ENCODE data around the gene MRPL10. TPM values are rescaled to one million over a fixed set of nuclear protein-coding genes. Genes with fewer than 3 reads are reported as not detected.

MRPL10 gene
- total RNA-seq, 2 donors from 2014 or later: 56.3 to 65.3 TPM

DNA sequence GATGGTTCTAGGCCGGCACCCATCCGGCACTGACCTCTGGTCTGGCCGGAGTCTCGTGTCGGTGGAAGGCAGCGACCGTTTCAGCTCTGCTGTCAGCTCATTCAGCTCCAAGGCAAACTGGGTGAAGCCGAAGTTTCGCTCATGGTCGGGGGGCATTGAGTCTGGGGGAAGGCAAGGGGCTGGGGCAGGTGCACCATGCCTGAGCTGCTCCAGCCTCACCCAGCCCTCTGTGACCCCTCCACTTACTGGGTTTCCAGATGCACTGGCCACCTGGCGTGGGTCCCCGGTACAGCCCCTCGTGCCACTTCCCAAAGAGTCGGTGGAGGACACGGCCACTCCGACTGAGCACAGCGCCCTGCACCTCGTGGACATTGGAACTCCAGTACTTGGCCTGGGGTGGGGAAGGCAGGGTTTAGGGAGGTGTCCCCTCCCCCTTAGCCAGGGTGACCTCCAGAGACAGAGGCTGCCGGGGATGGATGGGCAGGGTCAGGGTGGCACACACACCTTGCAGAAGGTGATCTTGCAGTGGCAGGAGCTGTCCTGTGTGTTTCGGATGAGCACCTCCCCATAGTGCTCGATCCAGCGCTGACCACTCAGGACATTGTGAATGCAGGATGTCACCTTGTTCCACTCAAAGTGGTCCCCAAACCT is 22.4 kb downstream of the MRPL10 start:
- peaks cover 1% of the 10 kb centered on the region for H3K27me3 Mint-ChIP-seq (ENCODE audit: insufficient read depth)
- H3K36me3 Mint-ChIP-seq (ENCODE audit: low read depth): peaks cover 14% of the 10 kb centered on the region
- Histone ChIP-seq H3K4me3 (ENCODE audit: low read length) (no peak overlapping the region), H3K9me3 (ENCODE audit: control insufficient read depth, low read length) (no peaks in the 10 kb centered on the region), H3K4me1 (ENCODE audit: control insufficient read depth, insufficient read depth, low read length) (no peaks in the 10 kb centered on the region), H3K27me3 (ENCODE audit: control insufficient read depth, insufficient read depth, low read length, poor library complexity, severe bottlenecking) (no peaks in the 10 kb centered on the region), H3K9ac (ENCODE audit: extremely low read depth, low read length, poor library complexity, severe bottlenecking) (no peak overlapping the region), H3K27ac (ENCODE audit: low read depth, low read length) (no peak overlapping the region), H3K36me3 (ENCODE audit: control insufficient read depth, insufficient read depth, low read length) (peaks cover 12% of the 10 kb centered on the region)
- no peak overlapping the region for H3K4me3 Mint-ChIP-seq
- no peak overlapping the region for H3K27ac Mint-ChIP-seq
- peak; percentile 20 for DNase-seq
- TF ChIP-seq, protein P1, sequence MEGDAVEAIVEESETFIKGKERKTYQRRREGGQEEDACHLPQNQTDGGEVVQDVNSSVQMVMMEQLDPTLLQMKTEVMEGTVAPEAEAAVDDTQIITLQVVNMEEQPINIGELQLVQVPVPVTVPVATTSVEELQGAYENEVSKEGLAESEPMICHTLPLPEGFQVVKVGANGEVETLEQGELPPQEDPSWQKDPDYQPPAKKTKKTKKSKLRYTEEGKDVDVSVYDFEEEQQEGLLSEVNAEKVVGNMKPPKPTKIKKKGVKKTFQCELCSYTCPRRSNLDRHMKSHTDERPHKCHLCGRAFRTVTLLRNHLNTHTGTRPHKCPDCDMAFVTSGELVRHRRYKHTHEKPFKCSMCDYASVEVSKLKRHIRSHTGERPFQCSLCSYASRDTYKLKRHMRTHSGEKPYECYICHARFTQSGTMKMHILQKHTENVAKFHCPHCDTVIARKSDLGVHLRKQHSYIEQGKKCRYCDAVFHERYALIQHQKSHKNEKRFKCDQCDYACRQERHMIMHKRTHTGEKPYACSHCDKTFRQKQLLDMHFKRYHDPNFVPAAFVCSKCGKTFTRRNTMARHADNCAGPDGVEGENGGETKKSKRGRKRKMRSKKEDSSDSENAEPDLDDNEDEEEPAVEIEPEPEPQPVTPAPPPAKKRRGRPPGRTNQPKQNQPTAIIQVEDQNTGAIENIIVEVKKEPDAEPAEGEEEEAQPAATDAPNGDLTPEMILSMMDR (conservative IDR thresholded peaks at IDR 0.05): no peak
- WGBS, 2 experiments (ENCODE audit: insufficient coverage in 1 of 2, insufficient read length in 1 of 2): 92 to 94% methylated on average over 10 to 22 of the region's 22 CpGs
- peaks cover 2% of the 10 kb centered on the region for H3K4me1 Mint-ChIP-seq
- no peaks in the 10 kb centered on the region for H3K9me3 Mint-ChIP-seq

DNA sequence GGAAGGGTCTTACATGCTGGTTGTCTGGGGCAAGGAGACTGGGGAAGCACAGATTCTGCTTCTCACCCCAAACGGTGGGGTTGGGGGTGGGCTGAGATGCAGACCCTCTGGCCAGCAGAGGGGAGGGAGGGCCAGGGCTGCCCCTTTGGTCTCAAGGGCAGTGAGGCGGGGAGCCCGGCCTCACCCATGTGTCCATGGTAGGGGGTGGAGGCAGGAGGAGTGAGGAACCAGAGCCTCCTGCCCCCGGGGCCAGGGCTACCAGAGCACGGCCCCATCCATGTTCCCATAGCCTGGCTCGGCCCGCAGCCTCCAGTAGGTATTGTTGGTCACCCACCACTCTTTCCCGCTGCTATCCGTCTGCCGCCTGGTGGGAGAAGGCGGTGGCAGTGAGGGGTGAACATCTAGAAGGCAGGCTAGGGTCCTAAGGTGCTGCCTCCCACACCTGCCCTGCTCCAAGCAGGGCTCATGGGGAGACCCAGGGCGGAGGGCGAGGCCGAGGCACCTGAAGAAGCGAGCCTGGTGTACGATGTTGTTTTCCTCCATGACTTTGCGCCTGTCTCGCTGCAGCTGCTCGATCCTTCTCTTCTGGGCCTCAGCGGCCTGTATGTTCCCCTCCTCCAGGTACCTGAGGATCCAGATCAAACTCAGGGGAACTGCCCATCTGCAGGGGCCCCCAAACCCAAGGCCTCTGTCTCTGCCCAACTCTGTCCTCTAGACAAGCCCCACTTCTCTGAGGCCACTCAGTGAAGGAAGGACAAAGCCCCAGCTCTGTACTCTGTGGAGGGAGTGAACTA is 23.1 kb downstream of the MRPL10 start:
- TF ChIP-seq, protein P1 (conservative IDR thresholded peaks at IDR 0.05): no peak
- no peaks in the 10 kb centered on the region for H3K27me3 ChIP-seq (ENCODE audit: control insufficient read depth, insufficient read depth, low read length, poor library complexity, severe bottlenecking)
- no peaks in the 10 kb centered on the region for H3K4me1 ChIP-seq (ENCODE audit: control insufficient read depth, insufficient read depth, low read length)
- H3K36me3 Mint-ChIP-seq (ENCODE audit: low read depth): peaks cover 14% of the 10 kb centered on the region
- DNase-seq: peak; percentile 36
- no peak overlapping the region for H3K4me3 ChIP-seq (ENCODE audit: low read length)
- H3K36me3 ChIP-seq (ENCODE audit: control insufficient read depth, insufficient read depth, low read length): peaks cover 12% of the 10 kb centered on the region
- no peaks in the 10 kb centered on the region for H3K9me3 ChIP-seq (ENCODE audit: control insufficient read depth, low read length)
- peaks cover 2% of the 10 kb centered on the region for H3K4me1 Mint-ChIP-seq
- H3K27me3 Mint-ChIP-seq (ENCODE audit: insufficient read depth): peaks cover 3% of the 10 kb centered on the region
- 89 to 97% methylated on average over 10 to 20 of the region's 20 CpGs for WGBS, 2 experiments (ENCODE audit: insufficient coverage in 1 of 2, insufficient read length in 1 of 2)
- no peaks in the 10 kb centered on the region for H3K9me3 Mint-ChIP-seq
- no peak overlapping the region for H3K4me3 Mint-ChIP-seq
- no peak overlapping the region for H3K9ac ChIP-seq (ENCODE audit: extremely low read depth, low read length, poor library complexity, severe bottlenecking)
- H3K27ac ChIP-seq (ENCODE audit: low read depth, low read length): no peak overlapping the region
- H3K27ac Mint-ChIP-seq: no peak overlapping the region

DNA sequence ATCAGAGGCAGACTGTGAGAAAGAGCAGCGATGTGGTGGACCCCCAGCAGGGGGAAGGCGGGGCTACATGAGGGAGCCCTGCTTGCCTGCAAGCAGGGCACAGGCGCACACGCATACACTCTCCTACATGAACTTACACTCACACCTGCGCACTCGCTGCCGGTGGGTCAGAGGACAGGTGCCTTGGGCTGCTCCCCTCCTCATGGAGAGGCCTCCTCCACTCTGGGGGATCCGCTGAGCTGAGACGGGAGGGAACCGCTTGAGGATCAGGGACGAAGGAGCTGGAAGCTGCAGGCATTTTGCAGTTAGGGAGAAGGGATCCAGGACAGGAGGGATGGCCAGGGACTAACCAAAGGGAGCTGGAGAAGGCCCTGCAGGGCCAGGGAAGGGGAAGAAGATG is 23.9 kb downstream of the MRPL10 start:
- Mint-ChIP-seq H3K4me1 (peaks cover 2% of the 10 kb centered on the region), H3K4me3 (no peak overlapping the region), H3K27me3 (ENCODE audit: insufficient read depth) (peaks cover 3% of the 10 kb centered on the region), H3K36me3 (ENCODE audit: low read depth) (peaks cover 14% of the 10 kb centered on the region), H3K9me3 (no peaks in the 10 kb centered on the region), H3K27ac (no peak overlapping the region)
- no peaks in the 10 kb centered on the region for H3K27me3 ChIP-seq (ENCODE audit: control insufficient read depth, insufficient read depth, low read length, poor library complexity, severe bottlenecking)
- H3K9ac ChIP-seq (ENCODE audit: extremely low read depth, low read length, poor library complexity, severe bottlenecking): no peak overlapping the region
- peak; percentile 38 for DNase-seq
- TF ChIP-seq, protein P1 (conservative IDR thresholded peaks at IDR 0.05): no peak
- peaks cover 12% of the 10 kb centered on the region for H3K36me3 ChIP-seq (ENCODE audit: control insufficient read depth, insufficient read depth, low read length)
- no peaks in the 10 kb centered on the region for H3K9me3 ChIP-seq (ENCODE audit: control insufficient read depth, low read length)
- 87 to 94% methylated on average over 3 to 10 of the region's 11 CpGs for WGBS, 2 experiments (ENCODE audit: insufficient coverage in 1 of 2, insufficient read length in 1 of 2)
- no peaks in the 10 kb centered on the region for H3K4me1 ChIP-seq (ENCODE audit: control insufficient read depth, insufficient read depth, low read length)
- no peak overlapping the region for H3K27ac ChIP-seq (ENCODE audit: low read depth, low read length)
- H3K4me3 ChIP-seq (ENCODE audit: low read length): no peak overlapping the region
